PC-9 (cell line): ENCODE results near the gene CPA4.

Experiments used
- EZH2 ChIP-seq: fragments of 200-600 bp; sonication (generic); IDR thresholded peaks from 2 replicates; pipeline ENCODE4 v1.8.0; 2017; ENCODE audit warnings: antibody characterized with exemption, low read depth
- TF ChIP-seq, protein P1 (sequence below): fragments of 200-600 bp; sonication (generic); conservative IDR thresholded peaks from 2 replicates; pipeline ENCODE4 v1.6.1; 2017; ENCODE audit warnings: mixed run types, antibody characterized with exemption, mild to moderate bottlenecking, moderate library complexity

DNA sequence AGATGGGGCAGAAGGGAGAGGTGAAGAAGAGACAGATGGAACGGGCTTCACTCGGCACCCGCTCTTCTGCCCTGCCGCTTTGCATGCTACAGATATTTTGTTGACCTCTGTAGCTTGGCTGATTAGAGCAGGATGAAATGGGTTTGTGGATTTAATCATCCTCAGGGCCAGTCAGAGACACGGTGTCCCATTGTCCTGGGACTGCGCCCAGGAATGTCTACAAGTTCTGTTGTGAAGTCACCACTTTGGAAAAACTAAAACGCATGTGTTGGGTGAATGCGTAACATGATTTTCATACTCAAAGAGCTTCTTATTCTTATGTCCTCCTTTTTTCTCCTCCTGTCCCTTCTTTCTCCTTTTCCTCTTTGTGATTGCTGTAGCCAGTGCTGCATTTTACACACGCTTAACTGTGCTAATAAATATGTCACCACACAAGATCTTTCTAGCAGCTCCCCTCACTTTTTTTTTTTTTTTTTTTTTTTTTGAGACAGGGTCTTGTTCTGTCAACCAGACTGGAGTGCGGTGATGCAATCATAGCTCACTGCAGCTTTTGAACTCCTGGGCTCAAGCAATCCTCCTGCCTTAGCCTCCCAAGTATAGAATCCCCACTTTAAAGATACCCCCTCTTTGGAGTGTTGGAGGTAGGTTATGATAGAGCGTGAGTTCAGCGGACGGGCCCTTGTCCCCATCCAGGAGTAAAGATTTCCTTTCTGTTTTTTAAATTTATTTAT, 3.4 kb downstream of the CPA4 start:
- TF ChIP-seq, protein P1, sequence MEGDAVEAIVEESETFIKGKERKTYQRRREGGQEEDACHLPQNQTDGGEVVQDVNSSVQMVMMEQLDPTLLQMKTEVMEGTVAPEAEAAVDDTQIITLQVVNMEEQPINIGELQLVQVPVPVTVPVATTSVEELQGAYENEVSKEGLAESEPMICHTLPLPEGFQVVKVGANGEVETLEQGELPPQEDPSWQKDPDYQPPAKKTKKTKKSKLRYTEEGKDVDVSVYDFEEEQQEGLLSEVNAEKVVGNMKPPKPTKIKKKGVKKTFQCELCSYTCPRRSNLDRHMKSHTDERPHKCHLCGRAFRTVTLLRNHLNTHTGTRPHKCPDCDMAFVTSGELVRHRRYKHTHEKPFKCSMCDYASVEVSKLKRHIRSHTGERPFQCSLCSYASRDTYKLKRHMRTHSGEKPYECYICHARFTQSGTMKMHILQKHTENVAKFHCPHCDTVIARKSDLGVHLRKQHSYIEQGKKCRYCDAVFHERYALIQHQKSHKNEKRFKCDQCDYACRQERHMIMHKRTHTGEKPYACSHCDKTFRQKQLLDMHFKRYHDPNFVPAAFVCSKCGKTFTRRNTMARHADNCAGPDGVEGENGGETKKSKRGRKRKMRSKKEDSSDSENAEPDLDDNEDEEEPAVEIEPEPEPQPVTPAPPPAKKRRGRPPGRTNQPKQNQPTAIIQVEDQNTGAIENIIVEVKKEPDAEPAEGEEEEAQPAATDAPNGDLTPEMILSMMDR = no peak
- no peak for TF ChIP-seq EZH2
